RWPE2 (cell line): ENCODE results near the gene PUS7.
A peak's percentile ranks its signal among the peaks of the same experiment; 100 is the strongest.
"Not testable (repeated sequence)": the region's sequence is repeated elsewhere in the genome, so short reads cannot be mapped to it uniquely, and the experiment has no call there.

Source experiments
- ATAC-seq: fragments of 200-7000 bp; cut with Tn5 transposase; 3 replicates; pipeline ENCODE4 v1.9.1; 2021; ENCODE audit warnings: low read depth
- DNase-seq: peaks from one replicate; pipeline ENCODE4 v3.0.0-alpha.2; 2020; ENCODE audit warnings: low spot score
- H3K27ac ChIP-seq: fragments of 450-650 bp; 2 replicates; pipeline ENCODE4 v1.5.1; 2017; ENCODE audit warnings: mild to moderate bottlenecking; ENCODE audit not compliant: poor library complexity, severe bottlenecking
- H3K27me3 ChIP-seq: fragments of 250-450 bp; sonication (Bioruptor Pico); 2 replicates; pipeline ENCODE4 v1.5.1; 2021; ENCODE audit warnings: mild to moderate bottlenecking, moderate library complexity; ENCODE audit not compliant: insufficient read depth, poor library complexity, severe bottlenecking
- H3K36me3 ChIP-seq: fragments of 250-450 bp; sonication (Bioruptor Pico); 2 replicates; pipeline ENCODE4 v1.5.1; 2020; ENCODE audit warnings: low read depth, mild to moderate bottlenecking, moderate library complexity
- H3K4me1 ChIP-seq: fragments of 250-450 bp; sonication (Bioruptor Pico); 2 replicates; pipeline ENCODE4 v1.5.1; 2021; ENCODE audit warnings: mild to moderate bottlenecking, moderate library complexity; ENCODE audit not compliant: insufficient read depth, poor library complexity, severe bottlenecking
- H3K4me3 ChIP-seq: fragments of 250-450 bp; sonication (Bioruptor Pico); 2 replicates; pipeline ENCODE4 v1.5.1; 2021; ENCODE audit warnings: mild to moderate bottlenecking, moderate library complexity; ENCODE audit not compliant: severe bottlenecking
- H3K9me3 ChIP-seq: fragments of 250-450 bp; sonication (Bioruptor Pico); 2 replicates; pipeline ENCODE4 v1.5.1; 2021; ENCODE audit warnings: mild to moderate bottlenecking, moderate library complexity; ENCODE audit not compliant: severe bottlenecking
- CTCF ChIP-seq: fragments of 450-650 bp; IDR thresholded peaks from one replicate; pipeline ENCODE4 v1.5.1; 2017; ENCODE audit warnings: mild to moderate bottlenecking, moderate library complexity; ENCODE audit not compliant: poor library complexity, severe bottlenecking

Gene PUS7

GRCh38 chr7:105423987-105424386, 98.1 kb downstream of the PUS7 start:
- DNase-seq (no peak), ATAC-seq (no peak)
- Histone ChIP-seq H3K4me3 (no peak overlapping the region), H3K36me3 (no peaks in the 10 kb centered on the region), H3K4me1 (no peaks in the 10 kb centered on the region), H3K27ac (no peak overlapping the region), H3K9me3 (no peaks in the 10 kb centered on the region), H3K27me3 (no peaks in the 10 kb centered on the region)
- no peak for TF ChIP-seq CTCF

GRCh38 chr7:105413887-105414437, 108.1 kb downstream of the PUS7 start:
- no peak for ATAC-seq

GRCh38 chr7:105410774-105411173, 111.3 kb downstream of the PUS7 start:
- not testable (repeated sequence) for H3K27ac ChIP-seq, H3K9me3 ChIP-seq, H3K27me3 ChIP-seq, ATAC-seq, H3K4me1 ChIP-seq, H3K4me3 ChIP-seq, H3K36me3 ChIP-seq, DNase-seq

More at GRCh38 chr7:105413887-105414437, 108.1 kb downstream of the PUS7 start:
- no peak overlapping the region for H3K27ac ChIP-seq
- no peaks in the 10 kb centered on the region for H3K9me3 ChIP-seq
- no peak overlapping the region for H3K4me3 ChIP-seq
- no peak for DNase-seq
- no peaks in the 10 kb centered on the region for H3K27me3 ChIP-seq
- H3K36me3 ChIP-seq, result no peaks in the 10 kb centered on the region
- no peaks in the 10 kb centered on the region for H3K4me1 ChIP-seq
- TF ChIP-seq CTCF, result no peak

GRCh38 chr7:105409775-105410174, 112.3 kb downstream of the PUS7 start:
- H3K27ac ChIP-seq, H3K9me3 ChIP-seq, H3K4me1 ChIP-seq, H3K27me3 ChIP-seq, H3K36me3 ChIP-seq, ATAC-seq, H3K4me3 ChIP-seq, DNase-seq: not testable (repeated sequence)

- Histone ChIP-seq H3K27ac (no peak overlapping the region), H3K4me1 (no peaks in the 10 kb centered on the region), H3K9me3 (no peaks in the 10 kb centered on the region), H3K4me3 (no peak overlapping the region), H3K27me3 (no peaks in the 10 kb centered on the region), H3K36me3 (no peaks in the 10 kb centered on the region)
- DNase-seq, result no peak
- no peak for TF ChIP-seq CTCF
- ATAC-seq, result peak; percentile 35; the same call in 1 of the 3 replicates
Observed at GRCh38 chr7:105408791-105409410, 113.2 kb downstream of the PUS7 start.
